Measurements from ENCODE around the gene CCR2. TPM values are rescaled to one million over a fixed set of nuclear protein-coding genes. Genes with fewer than 3 reads are reported as not detected.
A peak's percentile ranks its signal among the peaks of the same experiment; 100 is the strongest.

The CCR2 gene
- polyA plus RNA-seq, 1 donor (not counting 4 experiments of a cell fraction or from before 2014, with no cell fraction given) = 0.07 TPM

DNA sequence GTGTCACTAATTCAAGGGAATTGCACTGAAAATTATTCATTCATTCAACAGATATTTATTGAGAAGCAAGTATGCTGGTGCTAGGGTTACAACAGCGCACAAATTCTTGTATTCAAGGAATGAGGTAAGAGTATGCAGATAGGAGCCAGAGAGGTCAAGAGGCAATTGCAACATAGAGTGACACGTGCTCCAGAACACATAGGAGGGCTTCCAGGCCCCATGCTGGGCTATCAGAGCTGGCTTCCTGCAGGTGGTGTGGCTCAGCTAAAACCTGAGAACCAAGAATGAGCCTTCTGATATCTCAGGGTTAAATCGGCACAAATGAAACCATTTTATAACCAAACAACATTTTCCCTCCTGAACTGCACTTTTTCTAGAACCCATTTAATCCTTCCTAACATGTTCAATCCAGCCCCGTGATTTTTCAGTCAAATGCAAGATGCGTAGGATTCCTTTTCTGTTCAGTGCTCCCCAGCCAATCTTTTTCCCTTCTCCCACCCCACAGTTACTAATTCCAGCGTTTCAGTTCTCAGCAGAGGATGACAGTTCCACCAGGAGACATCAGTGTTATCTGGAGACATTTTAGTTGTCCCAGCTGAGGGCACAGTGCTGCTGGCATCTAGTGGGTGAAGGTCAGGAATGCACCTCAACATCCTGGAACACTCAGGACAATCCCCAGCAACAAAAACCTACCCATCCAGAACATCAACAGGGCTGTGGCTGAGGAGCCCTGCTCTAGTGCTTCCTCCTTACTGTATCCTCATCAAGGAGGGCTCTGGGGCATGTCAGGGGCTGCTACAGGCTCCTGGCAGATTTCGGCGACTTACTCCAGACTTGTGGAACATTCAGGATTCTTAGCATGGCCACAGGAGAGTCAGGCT, 39.9 kb downstream of the CCR2 start:
- H2AFZ ChIP-seq (ENCODE audit: control insufficient read depth, low read length) = no peak overlapping the region
- no peaks in the 10 kb centered on the region for H3K27me3 ChIP-seq (ENCODE audit: control insufficient read depth, extremely low read depth, insufficient read depth, low read length)
- H3K36me3 ChIP-seq (ENCODE audit: control insufficient read depth in 2 of 2, extremely low read depth in 1 of 2, insufficient read depth in 2 of 2, low read length in 2 of 2) = no peaks in the 10 kb centered on the region
- H3K9me3 ChIP-seq (ENCODE audit: control insufficient read depth, low read depth, low read length) = no peaks in the 10 kb centered on the region
- no peak overlapping the region for H3K4me3 ChIP-seq (ENCODE audit: control insufficient read depth in 2 of 3, extremely low read depth in 1 of 3, insufficient read depth in 2 of 3, low read depth in 1 of 3, low read length in 3 of 3)
- dilution Hi-C loops (cut with MboI; ENCODE audit: extremely low pct_ligation_motif_present, low sequenced_read_pairs) = no loop called here
- no peak overlapping the region for H3K4me2 ChIP-seq (ENCODE audit: control insufficient read depth, extremely low read depth, insufficient read depth, low read depth, low read length)
- DNase-seq (ENCODE audit: low read depth, low spot score) = no peak
- H3K27ac ChIP-seq (ENCODE audit: control insufficient read depth, insufficient read depth, low read length) = no peak overlapping the region
- peak; percentile 36 for FAIRE-seq
- H3K79me2 ChIP-seq (ENCODE audit: control insufficient read depth, insufficient read depth, low read length) = no peaks in the 10 kb centered on the region
- H3K9ac ChIP-seq (ENCODE audit: control insufficient read depth, extremely low read depth, insufficient read depth, low read length) = no peak overlapping the region
- H3K9me1 ChIP-seq (ENCODE audit: control insufficient read depth, extremely low read depth, insufficient read depth, low read length) = no peaks in the 10 kb centered on the region
- TF ChIP-seq EZH2 (IDR thresholded peaks at IDR 0.05; ENCODE audit: low read length) = no peak
- peak in 1 of 3 experiments; percentile 37 for TF ChIP-seq CTCF (optimal IDR thresholded peaks at IDR 0.05 in 1 of 3, IDR thresholded peaks at IDR 0.05 in 1 of 3, conservative IDR thresholded peaks at IDR 0.05 in 1 of 3; ENCODE audit: extremely low read depth in 1 of 3, insufficient read depth in 2 of 3, low read length in 3 of 3)
- no peaks in the 10 kb centered on the region for H3K4me1 ChIP-seq (ENCODE audit: control insufficient read depth, extremely low read depth, insufficient read depth, low read length)
- H4K20me1 ChIP-seq (ENCODE audit: control insufficient read depth, extremely low read depth, insufficient read depth, low read length) = no peaks in the 10 kb centered on the region

GRCh38 chr3:46395210-46395661, 41.3 kb downstream of the CCR2 start:
- no peak overlapping the region for H2AFZ ChIP-seq (ENCODE audit: control insufficient read depth, low read length)
- no peaks in the 10 kb centered on the region for H3K36me3 ChIP-seq (ENCODE audit: control insufficient read depth in 2 of 2, extremely low read depth in 1 of 2, insufficient read depth in 2 of 2, low read length in 2 of 2)
- no peaks in the 10 kb centered on the region for H3K27me3 ChIP-seq (ENCODE audit: control insufficient read depth, extremely low read depth, insufficient read depth, low read length)
- no peak for DNase-seq (ENCODE audit: low read depth, low spot score)
- no peaks in the 10 kb centered on the region for H3K9me1 ChIP-seq (ENCODE audit: control insufficient read depth, extremely low read depth, insufficient read depth, low read length)
- H3K4me1 ChIP-seq (ENCODE audit: control insufficient read depth, extremely low read depth, insufficient read depth, low read length) = no peaks in the 10 kb centered on the region
- peak in 2 of 3 experiments; percentile 15 to 23 for TF ChIP-seq CTCF (optimal IDR thresholded peaks at IDR 0.05 in 1 of 3, IDR thresholded peaks at IDR 0.05 in 1 of 3, conservative IDR thresholded peaks at IDR 0.05 in 1 of 3; ENCODE audit: extremely low read depth in 1 of 3, insufficient read depth in 2 of 3, low read length in 3 of 3)
- no peak for TF ChIP-seq EZH2 (IDR thresholded peaks at IDR 0.05; ENCODE audit: low read length)
- H4K20me1 ChIP-seq (ENCODE audit: control insufficient read depth, extremely low read depth, insufficient read depth, low read length) = no peaks in the 10 kb centered on the region
- FAIRE-seq = no peak
- H3K27ac ChIP-seq (ENCODE audit: control insufficient read depth, insufficient read depth, low read length) = no peak overlapping the region
- H3K4me3 ChIP-seq (ENCODE audit: control insufficient read depth in 2 of 3, extremely low read depth in 1 of 3, insufficient read depth in 2 of 3, low read depth in 1 of 3, low read length in 3 of 3) = no peak overlapping the region
- H3K9ac ChIP-seq (ENCODE audit: control insufficient read depth, extremely low read depth, insufficient read depth, low read length) = no peak overlapping the region
- dilution Hi-C loops (cut with MboI; ENCODE audit: extremely low pct_ligation_motif_present, low sequenced_read_pairs) = no loop called here
- no peaks in the 10 kb centered on the region for H3K9me3 ChIP-seq (ENCODE audit: control insufficient read depth, low read depth, low read length)
- no peaks in the 10 kb centered on the region for H3K79me2 ChIP-seq (ENCODE audit: control insufficient read depth, insufficient read depth, low read length)
- no peak overlapping the region for H3K4me2 ChIP-seq (ENCODE audit: control insufficient read depth, extremely low read depth, insufficient read depth, low read depth, low read length)
